ENCODE data around the gene KCNIP1. TPM values are rescaled to one million over a fixed set of nuclear protein-coding genes. Genes with fewer than 3 reads are reported as not detected.

KCNIP1 gene
- total RNA-seq, 1 experiment from 2014 or later = not detected

GRCh38 chr5:170641589-170642031 lies 137.8 kb downstream of the KCNIP1 start:
- H3K79me2 ChIP-seq (ENCODE audit: insufficient read depth, low read length) = no peaks in the 10 kb centered on the region
- no peaks in the 10 kb centered on the region for H3K9me2 ChIP-seq (ENCODE audit: insufficient read depth)
- RAD21 ChIA-PET (ENCODE audit: low non-redundant PET in 1 of 2, low total read pairs in 2 of 2, uncharacterized antibody in 2 of 2, unreplicated experiment in 2 of 2) = no interaction called here
- H3K4me2 ChIP-seq (ENCODE audit: low read length) = no peak overlapping the region
- no peak overlapping the region for H3K9ac ChIP-seq (ENCODE audit: low read length)
- peaks cover 12% of the 10 kb centered on the region for H3K27me3 ChIP-seq (ENCODE audit: insufficient read depth, low read length)
- no peaks in the 10 kb centered on the region for H3K36me3 ChIP-seq (ENCODE audit: control insufficient read depth in 1 of 2, insufficient read depth in 2 of 2, low read length in 2 of 2)
- no TSS peak for BruUV-seq (replicated peaks)
- H3K4me3 ChIP-seq (replicated peaks in 1 of 2; ENCODE audit: low read depth in 1 of 2, low read length in 2 of 2) = no peak overlapping the region
- no peak overlapping the region for H3K27ac ChIP-seq (ENCODE audit: low read depth, low read length)
- H2AFZ ChIP-seq (ENCODE audit: low read depth, low read length, poor library complexity, severe bottlenecking) = no peak overlapping the region
- intact Hi-C loops (cut with micrococcal nuclease) = no loop called here
- POLR2A ChIA-PET = no interaction called here
- H3K4me1 ChIP-seq (ENCODE audit: control insufficient read depth in 1 of 2, insufficient read depth in 2 of 2, low read length in 2 of 2) = peaks cover 0 to 4% of the 10 kb centered on the region in 2 experiments; a peak in 1 of 4 replicates
- DNase-seq (ENCODE audit: low read depth, low spot score) (no peak), ATAC-seq (no peak)
- H4K20me1 ChIP-seq (ENCODE audit: insufficient read depth) = no peaks in the 10 kb centered on the region
- CTCF ChIA-PET = no interaction called here
- TF ChIP-seq CBX3 (IDR thresholded peaks at IDR 0.05; ENCODE audit: low read depth) (no peak), TCF7L2 (IDR thresholded peaks at IDR 0.05; ENCODE audit: borderline replicate concordance, extremely low read depth, insufficient read depth, insufficient read length) (no peak), EGR1 (IDR thresholded peaks at IDR 0.05; ENCODE audit: low read depth) (no peak), RAD21 (IDR thresholded peaks at IDR 0.05; ENCODE audit: low read depth) (no peak), ELF1 (IDR thresholded peaks at IDR 0.05; ENCODE audit: borderline replicate concordance, low read depth) (no peak), JUND (IDR thresholded peaks at IDR 0.05) (no peak), MAX (IDR thresholded peaks at IDR 0.05) (no peak), ATF3 (IDR thresholded peaks at IDR 0.05) (no peak), SP1 (IDR thresholded peaks at IDR 0.05; ENCODE audit: low read depth) (no peak), ZFX (IDR thresholded peaks at IDR 0.05) (no peak), EZH2phosphoT487 (IDR thresholded peaks at IDR 0.05; ENCODE audit: borderline replicate concordance) (no peak), ZBTB33 (IDR thresholded peaks at IDR 0.05; ENCODE audit: extremely low read depth, insufficient replicate concordance, low read length) (no peak), CEBPB (IDR thresholded peaks at IDR 0.05; ENCODE audit: low read depth) (no peak), SRF (IDR thresholded peaks at IDR 0.05; ENCODE audit: low read depth) (no peak), REST (IDR thresholded peaks at IDR 0.05; ENCODE audit: low read depth) (no peak), POLR2A (IDR thresholded peaks at IDR 0.05; ENCODE audit: borderline replicate concordance, extremely low read depth, insufficient read depth, insufficient read length) (no peak), SIN3A (IDR thresholded peaks at IDR 0.05; ENCODE audit: low read depth) (no peak)
- H3K9me3 ChIP-seq (ENCODE audit: control insufficient read depth in 1 of 2, insufficient read depth in 1 of 2, low read depth in 1 of 2, low read length in 2 of 2) = no peaks in the 10 kb centered on the region
